ENCODE data around the gene GDF2.

Gene GDF2

GRCh38 chr10:47356708-47357107, 34.5 kb downstream of the GDF2 start:
- TF ChIP-seq, protein P1, sequence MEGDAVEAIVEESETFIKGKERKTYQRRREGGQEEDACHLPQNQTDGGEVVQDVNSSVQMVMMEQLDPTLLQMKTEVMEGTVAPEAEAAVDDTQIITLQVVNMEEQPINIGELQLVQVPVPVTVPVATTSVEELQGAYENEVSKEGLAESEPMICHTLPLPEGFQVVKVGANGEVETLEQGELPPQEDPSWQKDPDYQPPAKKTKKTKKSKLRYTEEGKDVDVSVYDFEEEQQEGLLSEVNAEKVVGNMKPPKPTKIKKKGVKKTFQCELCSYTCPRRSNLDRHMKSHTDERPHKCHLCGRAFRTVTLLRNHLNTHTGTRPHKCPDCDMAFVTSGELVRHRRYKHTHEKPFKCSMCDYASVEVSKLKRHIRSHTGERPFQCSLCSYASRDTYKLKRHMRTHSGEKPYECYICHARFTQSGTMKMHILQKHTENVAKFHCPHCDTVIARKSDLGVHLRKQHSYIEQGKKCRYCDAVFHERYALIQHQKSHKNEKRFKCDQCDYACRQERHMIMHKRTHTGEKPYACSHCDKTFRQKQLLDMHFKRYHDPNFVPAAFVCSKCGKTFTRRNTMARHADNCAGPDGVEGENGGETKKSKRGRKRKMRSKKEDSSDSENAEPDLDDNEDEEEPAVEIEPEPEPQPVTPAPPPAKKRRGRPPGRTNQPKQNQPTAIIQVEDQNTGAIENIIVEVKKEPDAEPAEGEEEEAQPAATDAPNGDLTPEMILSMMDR (IDR thresholded peaks at IDR 0.05; ENCODE audit: control extremely low read depth, extremely low read depth, low read depth, missing control alignments) = no peak
- no peak for DNase-seq (ENCODE audit: extremely low spot score)
- ChIA-PET CTCF (interaction anchor here (1.7 kb wide), 1 partner anchor 16 kb away, joined by 3 read pairs; no protein-coding TSS in a partner anchor), POLR2A (no interaction called here)

GRCh38 chr10:47357131-47357582, 34.9 kb downstream of the GDF2 start:
- POLR2A ChIA-PET = no interaction called here

DNA sequence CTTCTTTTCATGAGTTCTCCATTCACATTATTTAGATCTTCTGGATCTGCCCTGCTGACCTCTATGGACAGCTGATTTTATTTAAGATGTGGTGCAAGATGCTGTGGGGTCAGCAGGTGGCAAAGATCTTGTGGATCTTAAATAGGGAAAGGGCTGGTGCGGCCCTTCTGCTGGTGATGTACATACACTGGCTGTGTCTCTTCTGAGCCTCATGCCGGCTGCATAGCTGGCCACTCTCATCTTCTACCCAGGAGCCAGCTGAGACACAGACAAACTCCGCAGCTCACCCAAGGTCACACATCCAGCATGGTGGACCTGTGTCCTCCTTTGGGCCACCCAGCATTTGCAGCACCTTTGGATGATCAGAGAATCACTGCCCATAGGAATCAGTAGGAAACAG, 35.7 kb downstream of the GDF2 start:
- CTCF ChIA-PET = interaction anchor here (1.0 to 1.7 kb wide), 3 partner anchors 15 to 310 kb away, joined by 3 to 4 read pairs (median 3); no protein-coding TSS in a partner anchor

More at GRCh38 chr10:47357131-47357582, 34.9 kb downstream of the GDF2 start:
- TF ChIP-seq, protein P1 (IDR thresholded peaks at IDR 0.05; ENCODE audit: control extremely low read depth, extremely low read depth, low read depth, missing control alignments) = no peak
- DNase-seq (ENCODE audit: extremely low spot score) = no peak
- CTCF ChIA-PET = interaction anchor here (1.0 to 1.7 kb wide), 2 partner anchors 16 to 309 kb away, joined by 3 to 4 read pairs; no protein-coding TSS in a partner anchor

DNA sequence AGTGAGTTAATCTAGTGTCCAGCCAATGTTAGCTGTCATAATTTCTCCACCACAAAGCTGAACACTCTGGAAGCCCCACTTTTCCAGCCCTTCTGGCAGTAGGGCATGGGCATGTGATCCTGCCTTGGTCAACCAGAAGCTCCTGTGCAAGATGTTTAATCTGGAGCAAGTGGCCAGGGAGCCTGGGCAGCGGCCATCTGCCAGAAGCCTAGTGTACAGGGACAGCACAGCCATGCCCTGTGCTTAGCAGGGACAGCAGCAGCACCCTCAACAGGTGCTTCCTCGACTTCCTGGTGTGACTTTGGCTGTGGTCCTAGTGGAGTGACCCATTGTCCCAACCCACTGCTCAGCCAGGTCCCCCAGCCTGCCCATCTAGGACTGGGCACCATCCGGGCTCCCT, 36.2 kb downstream of the GDF2 start:
- DNase-seq (ENCODE audit: extremely low spot score) = no peak
- POLR2A ChIA-PET = no interaction called here
- TF ChIP-seq, protein P1 (IDR thresholded peaks at IDR 0.05; ENCODE audit: control extremely low read depth, extremely low read depth, low read depth, missing control alignments) = no peak
- CTCF ChIA-PET = interaction anchor here (1.0 to 1.7 kb wide), 3 partner anchors 14 to 311 kb away, joined by 3 to 4 read pairs (median 3); no protein-coding TSS in a partner anchor

More for the DNA sequence above, 35.7 kb downstream of the GDF2 start:
- POLR2A ChIA-PET = no interaction called here
- no peak for DNase-seq (ENCODE audit: extremely low spot score)
- TF ChIP-seq, protein P1 (IDR thresholded peaks at IDR 0.05; ENCODE audit: control extremely low read depth, extremely low read depth, low read depth, missing control alignments) = no peak

DNA sequence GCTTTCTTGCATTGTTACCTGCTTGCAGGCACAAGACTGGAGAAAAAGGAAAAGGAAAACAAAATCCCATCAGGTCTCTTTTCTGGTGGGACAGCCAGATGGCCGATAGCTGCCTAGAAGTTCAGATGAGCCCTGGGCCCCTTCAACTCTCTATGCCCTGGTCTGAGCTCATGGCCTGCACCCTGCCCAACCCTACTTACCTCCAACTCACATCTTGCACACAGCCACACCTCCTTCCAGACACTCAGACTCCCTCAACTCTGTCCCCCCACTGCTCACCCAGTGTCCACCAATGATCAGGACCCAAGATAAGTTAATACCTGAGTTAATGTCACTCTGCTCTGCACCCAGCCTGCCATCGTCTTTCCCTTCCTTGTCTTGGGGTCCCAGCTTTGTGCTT, 36.8 kb downstream of the GDF2 start:
- no peak for DNase-seq (ENCODE audit: extremely low spot score)
- POLR2A ChIA-PET = no interaction called here
- CTCF ChIA-PET = interaction anchor here (1.1 kb wide), 1 partner anchor 18 kb away, joined by 3 read pairs; no protein-coding TSS in a partner anchor
- TF ChIP-seq, protein P1 (IDR thresholded peaks at IDR 0.05; ENCODE audit: control extremely low read depth, extremely low read depth, low read depth, missing control alignments) = no peak

- ChIA-PET CTCF (interaction anchor here (1.0 kb wide), 1 partner anchor 13 kb away, joined by 3 read pairs; no protein-coding TSS in a partner anchor), POLR2A (no interaction called here)
- TF ChIP-seq, protein P1 (IDR thresholded peaks at IDR 0.05; ENCODE audit: control extremely low read depth, extremely low read depth, low read depth, missing control alignments) = no peak
- DNase-seq (ENCODE audit: extremely low spot score) = no peak
Observed at GRCh38 chr10:47359626-47360418, 37.6 kb downstream of the GDF2 start.
